ENCODE results near the gene SRSF12. TPM values are rescaled to one million over a fixed set of nuclear protein-coding genes. Genes with fewer than 3 reads are reported as not detected.

The SRSF12 gene
- total RNA-seq, 1 donor from 2014 or later = 22.2 TPM

DNA sequence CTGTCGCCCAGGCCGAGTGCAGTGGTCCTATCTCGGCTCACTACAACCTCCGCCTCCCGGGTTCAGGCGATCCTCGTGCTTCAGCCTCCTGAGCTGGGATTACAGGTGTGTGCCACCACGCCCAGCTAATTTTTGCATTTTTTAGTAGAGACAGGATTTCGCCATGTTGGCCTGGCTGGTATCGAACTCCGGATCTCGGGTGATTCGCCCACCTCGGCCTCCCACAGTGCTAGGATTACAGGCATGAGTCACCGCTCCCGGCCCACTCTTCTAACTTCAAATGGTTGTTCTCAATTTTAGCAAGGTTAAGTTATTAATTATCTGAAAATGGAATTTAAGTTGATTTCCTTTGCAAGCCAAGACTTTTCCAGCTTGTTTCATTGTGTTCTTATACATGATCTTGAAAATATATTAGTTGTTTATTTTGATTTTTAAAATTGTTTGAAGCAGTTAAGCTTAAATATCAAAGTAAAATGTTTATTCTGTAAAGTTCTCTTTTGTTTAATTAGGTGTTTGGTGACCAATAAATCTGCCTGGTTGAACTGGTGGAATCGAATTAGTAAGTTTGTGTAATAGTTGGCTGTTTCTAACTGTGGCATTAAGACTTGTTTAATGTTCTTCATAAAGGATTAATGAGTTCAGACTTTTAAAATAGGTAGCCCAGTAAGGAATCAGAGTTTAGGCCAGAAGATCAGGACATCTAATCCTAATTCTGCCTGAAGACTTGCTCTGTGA is 30.3 kb upstream of the SRSF12 start:
- H3K27me3 Mint-ChIP-seq = peaks cover 5% of the 10 kb centered on the region
- TF ChIP-seq CTCF (IDR thresholded peaks at IDR 0.05; ENCODE audit: unreplicated experiment) = no peak
- H3K27ac Mint-ChIP-seq = peak overlapping the region; percentile 7
- DNase-seq (ENCODE audit: low spot score, unreplicated experiment) = no peak
- H3K4me3 Mint-ChIP-seq (ENCODE audit: low read depth) = peak overlapping the region; percentile 1
- no peaks in the 10 kb centered on the region for H3K9me3 Mint-ChIP-seq (ENCODE audit: low read depth)
- H3K36me3 Mint-ChIP-seq (ENCODE audit: insufficient read depth) = peaks cover 5% of the 10 kb centered on the region
- H3K4me1 Mint-ChIP-seq (ENCODE audit: low read depth) = peaks cover 24% of the 10 kb centered on the region

- Mint-ChIP-seq H3K27ac (peak overlapping the region; percentile 95), H3K27me3 (peaks cover 5% of the 10 kb centered on the region), H3K9me3 (ENCODE audit: low read depth) (no peaks in the 10 kb centered on the region), H3K4me1 (ENCODE audit: low read depth) (peaks cover 23% of the 10 kb centered on the region), H3K36me3 (ENCODE audit: insufficient read depth) (peaks cover 6% of the 10 kb centered on the region), H3K4me3 (ENCODE audit: low read depth) (peak overlapping the region; percentile 81)
- no peak for TF ChIP-seq CTCF (IDR thresholded peaks at IDR 0.05; ENCODE audit: unreplicated experiment)
- DNase-seq (ENCODE audit: low spot score, unreplicated experiment) = no peak
These were observed 29.1 kb upstream of the SRSF12 start for GRCh38 chr6:89146718-89147700.

DNA sequence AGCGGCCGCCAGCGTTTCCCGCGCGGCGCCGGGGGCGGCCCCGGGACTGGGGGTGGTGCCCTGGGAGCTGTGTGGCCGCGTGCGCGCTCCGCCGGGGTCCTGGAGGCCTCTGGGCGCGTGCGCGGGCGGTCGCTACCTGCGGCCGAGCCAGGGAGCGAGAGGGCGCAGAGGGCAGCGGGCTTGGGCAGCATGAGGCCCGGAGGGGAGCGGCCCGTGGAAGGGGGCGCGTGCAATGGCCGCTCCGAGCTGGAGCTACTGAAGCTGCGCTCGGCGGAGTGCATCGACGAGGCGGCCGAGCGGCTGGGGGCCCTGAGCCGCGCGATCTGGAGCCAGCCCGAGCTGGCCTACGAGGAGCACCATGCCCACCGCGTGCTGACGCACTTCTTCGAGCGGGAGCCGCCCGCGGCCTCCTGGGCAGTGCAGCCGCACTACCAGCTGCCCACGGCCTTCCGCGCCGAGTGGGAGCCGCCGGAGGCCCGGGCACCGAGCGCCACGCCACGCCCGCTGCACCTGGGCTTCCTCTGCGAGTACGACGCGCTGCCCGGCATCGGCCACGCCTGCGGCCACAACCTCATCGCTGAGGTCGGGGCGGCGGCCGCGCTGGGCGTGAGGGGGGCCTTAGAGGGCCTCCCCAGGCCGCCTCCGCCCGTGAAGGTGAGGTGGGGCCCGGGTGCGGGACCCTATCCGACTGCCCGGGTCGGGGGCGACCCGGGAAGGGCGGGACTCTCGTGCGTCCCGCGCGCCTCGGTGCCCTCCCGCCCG is 28.3 kb upstream of the SRSF12 start, which contains the start of gene PM20D2:
TSS of gene PM20D2 (plus strand) at position 100 of the 762 bp plus-strand sequence. CDS start at position 190, 90 bp downstream.
- Mint-ChIP-seq H3K36me3 (ENCODE audit: insufficient read depth) (peaks cover 6% of the 10 kb centered on the region), H3K27ac (peak within 1 kb of the TSS; percentile 95), H3K27me3 (peaks cover 5% of the 10 kb centered on the region), H3K4me1 (ENCODE audit: low read depth) (peaks cover 20% of the 10 kb centered on the region), H3K9me3 (ENCODE audit: low read depth) (no peaks in the 10 kb centered on the region), H3K4me3 (ENCODE audit: low read depth) (peak within 1 kb of the TSS; percentile 81)
- peak; percentile 62 for DNase-seq (ENCODE audit: low spot score, unreplicated experiment)
- no peak for TF ChIP-seq CTCF (IDR thresholded peaks at IDR 0.05; ENCODE audit: unreplicated experiment)

DNA sequence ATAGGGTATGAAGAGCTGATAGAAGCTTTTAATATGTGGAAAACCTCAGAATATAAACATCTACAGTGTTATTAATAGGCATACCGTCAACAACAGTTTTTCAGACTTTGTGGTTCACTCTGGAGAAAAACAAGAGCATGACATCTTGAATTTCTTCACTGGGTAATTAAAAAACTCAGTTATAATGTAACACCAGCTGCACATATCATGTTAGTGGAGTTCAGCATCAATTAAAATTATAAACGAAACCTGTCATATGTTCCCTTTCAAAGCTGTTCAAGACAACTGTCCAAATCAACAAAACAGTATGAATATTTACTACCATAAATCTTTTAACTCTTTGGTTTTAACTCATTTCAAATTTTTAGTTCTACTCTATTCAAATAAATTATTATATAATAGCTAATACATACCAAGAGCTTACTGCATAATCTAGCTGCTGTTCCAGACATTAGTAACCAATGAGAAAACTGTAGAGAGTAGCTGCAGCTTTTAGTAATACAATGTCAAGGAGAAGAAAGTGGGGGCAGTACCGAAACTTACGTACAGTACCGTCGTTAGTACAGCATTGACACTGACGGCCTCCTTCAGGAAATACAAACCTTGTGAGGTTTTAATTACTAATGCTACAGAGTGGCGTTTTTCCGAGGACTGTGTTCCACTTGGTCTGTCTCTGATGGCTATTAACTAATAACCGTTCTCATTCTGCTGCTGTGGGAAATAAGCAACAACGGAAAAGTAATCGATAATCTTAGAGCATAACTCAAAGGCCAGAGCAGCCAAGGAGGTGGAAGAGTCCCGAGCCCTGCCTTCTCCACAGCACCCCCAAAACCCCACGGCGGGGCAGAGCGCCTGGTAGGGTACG is 27.5 kb upstream of the SRSF12 start:
- Mint-ChIP-seq H3K9me3 (ENCODE audit: low read depth) (no peaks in the 10 kb centered on the region), H3K4me3 (ENCODE audit: low read depth) (peak overlapping the region; percentile 78), H3K27ac (peak overlapping the region; percentile 89), H3K4me1 (ENCODE audit: low read depth) (peaks cover 28% of the 10 kb centered on the region), H3K36me3 (ENCODE audit: insufficient read depth) (peaks cover 6% of the 10 kb centered on the region), H3K27me3 (peaks cover 5% of the 10 kb centered on the region)
- no peak for DNase-seq (ENCODE audit: low spot score, unreplicated experiment)
- TF ChIP-seq CTCF (IDR thresholded peaks at IDR 0.05; ENCODE audit: unreplicated experiment) = no peak

Data from progenitor cell of endocrine pancreas (in vitro differentiated cells).